KMS-11 (cell line): ENCODE measurements around the gene ADAMTS12.

Source experiments
- H2AFZ ChIP-seq: fragments of 200-600 bp; sonication (generic); 2 replicates; pipeline ENCODE4 v1.6.1; 2016; ENCODE audit warnings: antibody characterized with exemption, mixed run types, low read depth
- H3K27ac ChIP-seq: fragments of 200-600 bp; sonication (generic); 2 replicates; pipeline ENCODE4 v1.6.1; 2016; ENCODE audit warnings: mild to moderate bottlenecking, mixed run types
- H3K27me3 ChIP-seq: fragments of 200-600 bp; sonication (generic); 2 replicates; pipeline ENCODE4 v1.6.1; 2017; ENCODE audit warnings: mild to moderate bottlenecking, low read depth, mixed run types, moderate library complexity; ENCODE audit not compliant: insufficient read depth
- H3K36me3 ChIP-seq: fragments of 200-600 bp; sonication (generic); 2 replicates; pipeline ENCODE4 v1.6.1; 2017; ENCODE audit warnings: mild to moderate bottlenecking, mixed run types; ENCODE audit not compliant: insufficient read depth
- H3K4me1 ChIP-seq: fragments of 200-600 bp; sonication (generic); 2 replicates; pipeline ENCODE4 v1.6.1; 2016; ENCODE audit warnings: mild to moderate bottlenecking, low read depth, mixed run types; ENCODE audit not compliant: poor library complexity, severe bottlenecking
- H3K4me2 ChIP-seq: fragments of 200-600 bp; sonication (generic); 2 replicates; pipeline ENCODE4 v1.7.0; 2016; ENCODE audit warnings: mild to moderate bottlenecking, mixed run types
- H3K4me3 ChIP-seq: fragments of 200-600 bp; sonication (generic); IDR thresholded peaks from 2 replicates; pipeline ENCODE4 v1.6.1; 2017; ENCODE audit warnings: low read depth, low read length, mixed read lengths; ENCODE audit not compliant: insufficient read depth
- H3K79me2 ChIP-seq: fragments of 200-600 bp; sonication (generic); 2 replicates; pipeline ENCODE4 v1.6.1; 2016; ENCODE audit warnings: low read depth, mixed run types; ENCODE audit not compliant: insufficient read depth
- H3K9ac ChIP-seq: fragments of 200-600 bp; sonication (generic); 2 replicates; pipeline ENCODE4 v1.6.1; 2016; ENCODE audit warnings: mild to moderate bottlenecking, mixed run types
- H4K20me1 ChIP-seq: fragments of 200-600 bp; sonication (generic); 2 replicates; pipeline ENCODE4 v1.6.1; 2016; ENCODE audit warnings: mild to moderate bottlenecking, mixed run types; ENCODE audit not compliant: insufficient read depth
- TF ChIP-seq, protein P1 (sequence below): fragments of 200-600 bp; sonication (generic); conservative IDR thresholded peaks from 2 replicates; pipeline ENCODE4 v1.6.1; 2017; ENCODE audit warnings: low read depth, mild to moderate bottlenecking, antibody characterized with exemption, low read length, moderate library complexity, mixed read lengths

ADAMTS12 gene

DNA sequence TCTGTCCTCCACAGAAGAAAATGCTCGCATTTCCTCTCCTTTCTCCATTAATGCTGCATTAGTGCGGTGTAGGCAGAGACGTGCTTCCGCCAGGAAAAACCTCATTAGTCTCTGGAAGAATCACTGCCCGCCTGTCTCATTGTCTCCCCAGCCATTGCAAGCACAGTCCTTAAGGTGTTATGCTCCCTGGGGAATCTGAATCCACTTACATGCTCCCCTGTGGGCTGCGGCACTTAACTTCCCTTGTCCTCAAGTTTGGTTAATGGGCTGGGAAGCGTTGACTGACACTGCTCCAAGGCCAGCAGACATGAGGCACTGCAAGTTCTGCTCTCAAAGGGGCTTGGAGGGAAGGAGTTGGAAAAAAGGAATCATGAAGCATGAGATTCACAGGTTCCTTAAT lies 409.5 kb downstream of the ADAMTS12 start:
- Histone ChIP-seq H3K4me3 (no peak overlapping the region), H4K20me1 (no peaks in the 10 kb centered on the region)
- TF ChIP-seq, protein P1, sequence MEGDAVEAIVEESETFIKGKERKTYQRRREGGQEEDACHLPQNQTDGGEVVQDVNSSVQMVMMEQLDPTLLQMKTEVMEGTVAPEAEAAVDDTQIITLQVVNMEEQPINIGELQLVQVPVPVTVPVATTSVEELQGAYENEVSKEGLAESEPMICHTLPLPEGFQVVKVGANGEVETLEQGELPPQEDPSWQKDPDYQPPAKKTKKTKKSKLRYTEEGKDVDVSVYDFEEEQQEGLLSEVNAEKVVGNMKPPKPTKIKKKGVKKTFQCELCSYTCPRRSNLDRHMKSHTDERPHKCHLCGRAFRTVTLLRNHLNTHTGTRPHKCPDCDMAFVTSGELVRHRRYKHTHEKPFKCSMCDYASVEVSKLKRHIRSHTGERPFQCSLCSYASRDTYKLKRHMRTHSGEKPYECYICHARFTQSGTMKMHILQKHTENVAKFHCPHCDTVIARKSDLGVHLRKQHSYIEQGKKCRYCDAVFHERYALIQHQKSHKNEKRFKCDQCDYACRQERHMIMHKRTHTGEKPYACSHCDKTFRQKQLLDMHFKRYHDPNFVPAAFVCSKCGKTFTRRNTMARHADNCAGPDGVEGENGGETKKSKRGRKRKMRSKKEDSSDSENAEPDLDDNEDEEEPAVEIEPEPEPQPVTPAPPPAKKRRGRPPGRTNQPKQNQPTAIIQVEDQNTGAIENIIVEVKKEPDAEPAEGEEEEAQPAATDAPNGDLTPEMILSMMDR = no peak

DNA sequence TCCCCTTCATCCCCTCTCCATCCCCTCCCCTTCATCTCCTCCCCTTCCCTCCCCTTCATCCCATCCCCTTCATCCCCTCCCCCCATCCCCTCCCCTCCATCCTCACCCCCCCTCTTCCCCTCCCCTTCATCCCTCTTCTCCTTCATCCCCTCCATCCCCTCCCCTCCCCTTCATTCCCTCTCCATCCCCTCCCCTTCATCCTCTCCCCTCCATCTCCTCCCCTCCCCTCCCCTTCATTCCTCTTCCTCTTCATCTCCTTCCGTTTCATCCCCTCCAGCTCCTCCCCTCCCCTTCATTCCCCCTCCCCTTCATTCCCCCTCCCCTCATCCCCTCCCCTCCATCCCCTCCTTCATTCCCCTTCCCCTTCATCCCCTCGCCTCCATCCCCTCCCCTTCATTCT lies 410.9 kb downstream of the ADAMTS12 start:
- no peak overlapping the region for H3K9ac ChIP-seq
- no peak overlapping the region for H3K4me3 ChIP-seq
- H3K4me2 ChIP-seq = no peak overlapping the region
- H3K27me3 ChIP-seq = no peaks in the 10 kb centered on the region
- no peak overlapping the region for H2AFZ ChIP-seq
- no peak overlapping the region for H3K27ac ChIP-seq
- no peaks in the 10 kb centered on the region for H3K79me2 ChIP-seq
- H3K4me1 ChIP-seq = no peaks in the 10 kb centered on the region
- TF ChIP-seq, protein P1 = no peak
- no peaks in the 10 kb centered on the region for H4K20me1 ChIP-seq
- H3K36me3 ChIP-seq = no peaks in the 10 kb centered on the region

More for the DNA sequence above, 409.5 kb downstream of the ADAMTS12 start:
- Histone ChIP-seq H3K27me3 (no peaks in the 10 kb centered on the region), H3K4me2 (no peak overlapping the region), H3K27ac (no peak overlapping the region), H3K4me1 (no peaks in the 10 kb centered on the region), H3K9ac (no peak overlapping the region), H3K79me2 (no peaks in the 10 kb centered on the region), H2AFZ (no peak overlapping the region), H3K36me3 (no peaks in the 10 kb centered on the region)

DNA sequence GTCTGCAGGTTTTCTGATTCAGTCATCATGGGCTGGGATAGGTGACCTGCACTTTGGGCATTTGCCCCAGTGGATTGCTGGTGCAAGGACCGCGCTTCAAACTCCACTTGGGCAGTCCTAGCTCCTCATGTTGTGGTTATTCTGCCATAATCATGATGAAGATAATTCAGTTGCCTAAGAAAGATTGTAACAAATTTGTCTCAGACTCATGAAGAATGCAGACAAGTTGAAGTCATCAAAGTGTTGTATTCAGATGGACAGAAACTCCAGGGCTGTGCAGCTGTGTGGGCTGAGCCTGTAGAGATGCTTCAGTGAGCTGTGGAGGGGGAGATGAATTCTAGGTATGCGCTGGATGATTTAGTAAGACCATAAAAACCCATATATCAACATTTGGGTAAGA lies 412.5 kb downstream of the ADAMTS12 start:
- Histone ChIP-seq H2AFZ (no peak overlapping the region), H3K4me2 (no peak overlapping the region), H3K79me2 (no peaks in the 10 kb centered on the region), H3K27ac (no peak overlapping the region), H3K36me3 (no peaks in the 10 kb centered on the region), H4K20me1 (no peaks in the 10 kb centered on the region), H3K27me3 (no peaks in the 10 kb centered on the region), H3K4me1 (no peaks in the 10 kb centered on the region), H3K4me3 (no peak overlapping the region), H3K9ac (no peak overlapping the region)
- TF ChIP-seq, protein P1 = no peak

DNA sequence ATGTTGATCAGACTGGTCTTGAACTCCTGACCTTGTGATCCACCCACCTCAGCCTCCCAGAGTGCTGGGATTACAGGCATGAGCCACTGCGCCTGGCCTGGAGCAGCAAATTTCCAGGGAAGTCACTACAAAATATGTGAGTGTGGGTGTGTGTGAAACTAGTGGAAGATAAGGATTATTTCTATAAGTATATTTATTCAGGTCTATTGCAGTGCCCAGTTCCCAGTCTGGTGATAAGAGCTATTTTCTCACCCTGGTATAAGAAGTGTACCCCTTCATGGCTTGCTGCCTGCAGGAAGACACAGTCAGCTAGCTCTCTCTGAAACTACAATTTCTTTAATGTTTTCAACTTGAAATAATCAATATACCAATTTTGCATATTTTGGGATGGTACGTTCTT lies 414.0 kb downstream of the ADAMTS12 start:
- no peaks in the 10 kb centered on the region for H4K20me1 ChIP-seq

More for the DNA sequence above, 414.0 kb downstream of the ADAMTS12 start:
- Histone ChIP-seq H3K9ac (no peak overlapping the region), H3K4me2 (no peak overlapping the region), H3K27me3 (no peaks in the 10 kb centered on the region), H3K4me1 (no peaks in the 10 kb centered on the region), H3K4me3 (no peak overlapping the region), H3K36me3 (no peaks in the 10 kb centered on the region), H3K27ac (no peak overlapping the region), H2AFZ (no peak overlapping the region), H3K79me2 (no peaks in the 10 kb centered on the region)
- TF ChIP-seq, protein P1 = no peak
